Cerebellar nuclear complex (tissue), 1 donor: Measurements from ENCODE around the gene PXMP2.
"Not testable (repeated sequence)": the region's sequence is repeated elsewhere in the genome, so short reads cannot be mapped to it uniquely, and the experiment has no call there.

Experiments used
- DNase-seq, 2 experiments: peaks; one replicate each; lab custom pipeline; 2025; lab: John Stamatoyannopoulos, UW

Gene PXMP2

GRCh38 chr12:132694888-132695287 is 7.5 kb downstream of the PXMP2 start:
- not testable (repeated sequence) for DNase-seq

- no peak for DNase-seq
Measured at GRCh38 chr12:132695431-132695830, 8.0 kb downstream of the PXMP2 start.

GRCh38 chr12:132698341-132698740 is 11.0 kb downstream of the PXMP2 start:
- no peak for DNase-seq

GRCh38 chr12:132700212-132700822 is 12.9 kb downstream of the PXMP2 start:
- no peak for DNase-seq

GRCh38 chr12:132702640-132703039 is 15.3 kb downstream of the PXMP2 start:
- DNase-seq, result no peak

GRCh38 chr12:132703641-132704040 is 16.3 kb downstream of the PXMP2 start:
- DNase-seq, result no peak

DNA sequence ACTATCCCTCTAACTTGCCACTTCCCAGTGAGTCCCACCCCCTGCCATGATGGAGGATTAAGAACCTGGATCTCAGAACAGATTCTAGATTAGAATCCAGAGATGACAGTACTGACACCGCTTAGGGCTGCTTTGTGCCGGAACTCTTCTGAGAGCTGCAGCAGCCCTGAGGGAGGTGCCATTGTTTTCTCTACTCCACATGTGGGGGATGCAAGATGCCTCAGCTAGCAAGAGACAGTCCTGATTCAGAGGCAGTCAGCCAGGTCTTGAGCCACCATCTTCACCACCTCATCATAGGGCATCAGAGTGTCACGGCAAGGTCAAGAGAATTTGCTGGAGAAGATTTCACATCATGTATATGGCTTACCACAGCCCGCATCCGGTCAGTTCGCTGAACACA is 19.9 kb downstream of the PXMP2 start:
- no peak for DNase-seq

DNA sequence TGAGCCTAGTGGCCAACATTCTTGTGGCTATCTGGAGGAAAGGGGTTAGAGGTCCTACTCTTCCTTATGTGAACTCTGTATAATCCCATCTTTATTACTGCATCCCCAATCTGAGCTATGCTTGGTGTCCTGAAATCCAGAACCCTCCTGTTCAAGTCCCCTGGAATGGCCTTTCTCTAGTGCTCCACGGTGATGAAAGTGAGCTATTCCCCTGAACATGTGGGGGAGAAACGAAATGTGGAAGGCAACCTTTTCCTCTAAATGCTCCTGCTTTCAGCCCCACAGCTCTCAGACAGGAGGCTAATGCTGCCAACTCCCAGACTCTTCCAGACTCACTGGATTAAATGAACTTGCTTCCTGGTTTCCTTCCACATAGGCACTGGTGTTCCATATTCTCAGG is 20.8 kb downstream of the PXMP2 start:
- DNase-seq, result no peak

GRCh38 chr12:132710043-132710404 is 22.6 kb downstream of the PXMP2 start:
- no peak for DNase-seq

- DNase-seq, result peak in 1 of 2 experiments; percentile 48
Measured at GRCh38 chr12:132710405-132711079, 23.2 kb downstream of the PXMP2 start, which contains the start of gene PGAM5. Gene PGAM5 (plus strand): TSS chr12:132710842. CDS start chr12:132710877, 35 bp downstream.

GRCh38 chr12:132711080-132711843 is 23.9 kb downstream of the PXMP2 start:
- no peak for DNase-seq

GRCh38 chr12:132713123-132713522 is 25.7 kb downstream of the PXMP2 start:
- no peak for DNase-seq

- DNase-seq, result no peak
Measured at GRCh38 chr12:132715874-132716273, 28.5 kb downstream of the PXMP2 start.

GRCh38 chr12:132716356-132716755 is 29.0 kb downstream of the PXMP2 start:
- no peak for DNase-seq

GRCh38 chr12:132717011-132717410 is 29.6 kb downstream of the PXMP2 start:
- no peak for DNase-seq

DNA sequence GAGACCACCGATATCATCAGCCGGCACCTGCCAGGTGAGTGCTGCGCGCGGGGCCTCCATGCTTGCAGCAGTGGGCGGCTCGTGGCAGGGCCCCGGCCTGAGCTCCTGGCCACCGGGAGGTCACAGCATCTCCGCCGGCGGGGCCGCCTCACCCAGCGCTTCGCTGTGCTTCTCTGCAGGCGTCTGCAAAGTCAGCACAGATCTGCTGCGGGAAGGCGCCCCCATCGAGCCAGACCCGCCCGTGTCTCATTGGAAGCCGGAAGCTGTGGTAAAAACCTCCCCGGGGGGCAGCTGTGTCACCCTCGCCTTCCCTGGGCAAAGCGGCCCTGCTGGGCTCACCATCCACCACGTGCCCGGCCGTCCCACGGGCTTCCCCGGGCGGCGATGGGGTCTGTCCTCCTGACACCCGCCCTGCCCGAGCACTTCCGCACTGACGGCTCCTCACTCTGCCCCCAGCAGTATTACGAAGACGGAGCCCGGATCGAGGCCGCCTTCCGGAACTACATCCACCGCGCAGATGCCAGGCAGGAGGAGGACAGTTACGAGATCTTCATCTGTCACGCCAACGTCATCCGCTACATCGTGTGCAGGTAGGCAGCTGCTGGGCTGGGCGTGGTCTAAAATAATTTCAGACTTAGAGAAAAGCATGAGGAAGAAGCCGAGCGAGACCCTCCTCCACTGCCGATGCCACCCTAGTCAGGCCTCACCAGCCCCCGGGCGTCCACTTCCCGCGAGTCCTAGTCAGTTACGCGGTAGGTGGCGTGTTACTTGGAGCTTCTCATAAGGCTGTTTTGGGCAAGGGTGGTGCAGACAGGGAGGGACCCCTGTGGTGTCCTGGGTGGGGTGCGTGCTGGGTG is 30.4 kb downstream of the PXMP2 start:
- no peak for DNase-seq

- DNase-seq, result no peak
Measured at GRCh38 chr12:132718644-132719043, 31.3 kb downstream of the PXMP2 start.

GRCh38 chr12:132719141-132719953 is 32.0 kb downstream of the PXMP2 start:
- no peak for DNase-seq

DNA sequence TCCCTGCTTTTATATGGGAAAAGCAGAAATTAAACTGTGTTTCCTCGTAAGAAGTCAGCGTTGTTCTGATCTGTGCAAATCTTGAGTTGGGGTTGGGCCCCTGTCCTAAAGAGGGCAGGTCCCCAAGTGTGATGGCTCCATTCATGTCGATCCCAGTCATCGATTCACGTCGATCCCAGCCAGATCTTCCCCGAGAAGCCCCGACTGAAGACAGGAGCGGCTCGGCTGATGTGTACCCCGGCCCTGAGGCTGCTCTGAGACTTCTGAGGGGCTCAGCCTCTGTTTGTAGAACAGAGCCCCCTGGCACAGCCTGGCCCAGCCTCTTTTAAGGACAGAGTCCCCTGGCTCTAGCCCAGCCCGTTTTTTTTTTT is 32.6 kb downstream of the PXMP2 start:
- DNase-seq, result no peak

GRCh38 chr12:132720606-132721345 is 33.4 kb downstream of the PXMP2 start:
- no peak for DNase-seq
